H1 (cell line): ENCODE results near the gene DCUN1D2. TPM values are rescaled to one million over a fixed set of nuclear protein-coding genes. Genes with fewer than 3 reads are reported as not detected.

Experiments used
- CTCF ChIA-PET: fragments of 300-600 bp; sonication (Branson Sonifier 250); formaldehyde crosslinking; loops from one replicate; lab custom pipeline; 2021; ENCODE audit not compliant: partially characterized antibody; lab: Charles Lee
- POLR2A ChIA-PET: fragments of 300-600 bp; sonication (Branson Sonifier 250); formaldehyde crosslinking; loops from one replicate; lab custom pipeline; 2021; ENCODE audit warnings: inconsistent platforms; ENCODE audit not compliant: partially characterized antibody; lab: Charles Lee
- DNase-seq, 2 experiments: peaks; one replicate each; pipeline versions ENCODE4 v3.0.0 to v3.0.0-alpha.2; 2010 to 2022; ENCODE audit warnings: low spot score in 2 of 2, low read depth in 1 of 2, mixed read lengths in 1 of 2
- FAIRE-seq: peaks from 2 replicates; lab custom pipeline; 2011; peaks lifted over from hg19 to GRCh38; lab: Jason Lieb, UNC
- H2AFZ ChIP-seq: 2 replicates; pipeline ENCODE4 v1.8.1; 2012; ENCODE audit warnings: low read length, inconsistent platforms
- H2AK5ac ChIP-seq: 2 replicates; pipeline ENCODE4 v1.6.1; 2013; ENCODE audit warnings: low read depth, low read length
- H2BK120ac ChIP-seq: replicated peaks from 2 replicates; pipeline ENCODE3; 2013; ENCODE audit warnings: low read depth, low read length, inconsistent platforms
- H2BK12ac ChIP-seq: 2 replicates; pipeline ENCODE4 v1.6.1; 2013; ENCODE audit warnings: low read depth, low read length
- H2BK15ac ChIP-seq: 2 replicates; pipeline ENCODE4 v1.6.1; 2013; ENCODE audit warnings: low read length
- H2BK20ac ChIP-seq: 2 replicates; pipeline ENCODE4 v1.6.1; 2013; ENCODE audit warnings: low read length
- H2BK5ac ChIP-seq: 2 replicates; pipeline ENCODE4 v1.6.1; 2013; ENCODE audit warnings: low read depth, low read length
- H3K14ac ChIP-seq: 2 replicates; pipeline ENCODE4 v1.6.1; 2013; ENCODE audit warnings: inconsistent platforms; ENCODE audit not compliant: insufficient read length
- H3K18ac ChIP-seq: 2 replicates; pipeline ENCODE4 v1.6.1; 2013; ENCODE audit warnings: low read length; ENCODE audit errors: extremely low read depth
- H3K23ac ChIP-seq: 2 replicates; pipeline ENCODE4 v1.6.1; 2013; ENCODE audit warnings: inconsistent platforms; ENCODE audit not compliant: insufficient read length
- H3K23me2 ChIP-seq: 2 replicates; pipeline ENCODE4 v1.6.1; 2013; ENCODE audit warnings: low read depth, low read length
- H3K27ac ChIP-seq: 2 replicates; pipeline ENCODE4 v1.6.1; 2011; ENCODE audit warnings: low read depth, low read length, inconsistent platforms
- H3K27me3 ChIP-seq, 4 experiments: replicated peaks in 1 of 4; 1 replicate in 1 of 4; 2 replicates in 3 of 4; pipeline versions ENCODE4 v1.6.1 to v1.8.1; 2011 to 2013; ENCODE audit warnings: low read length in 3 of 4, mild to moderate bottlenecking in 3 of 4, inconsistent platforms in 2 of 4, mixed read lengths in 2 of 4, moderate library complexity in 1 of 4; ENCODE audit not compliant: control insufficient read depth in 3 of 4, insufficient read depth in 3 of 4; ENCODE audit errors: extremely low read depth in 1 of 4
- H3K36me3 ChIP-seq, 4 experiments: 2 replicates each; pipeline versions ENCODE4 v1.6.1 to v1.8.1; 2011 to 2013; ENCODE audit warnings: mild to moderate bottlenecking in 4 of 4, low read length in 3 of 4, moderate library complexity in 2 of 4, control low read depth in 1 of 4, inconsistent platforms in 1 of 4; ENCODE audit not compliant: insufficient read depth in 4 of 4, control insufficient read depth in 2 of 4
- H3K4ac ChIP-seq: replicated peaks from 2 replicates; pipeline ENCODE3; 2013; ENCODE audit warnings: low read length, low read depth, mixed read lengths, inconsistent platforms; ENCODE audit not compliant: insufficient read length
- H3K4me1 ChIP-seq, 4 experiments: replicated peaks in 1 of 4; 1 replicate in 1 of 4; 2 replicates in 3 of 4; pipeline versions ENCODE4 v1.6.1 to v1.8.1; 2011 to 2013; ENCODE audit warnings: low read length in 3 of 4, inconsistent platforms in 2 of 4, mixed read lengths in 1 of 4; ENCODE audit not compliant: insufficient read depth in 4 of 4, control insufficient read depth in 3 of 4
- H3K4me2 ChIP-seq, 2 experiments: 2 replicates each; pipeline versions ENCODE4 v1.6.1 to v1.8.1; 2011 to 2013; ENCODE audit warnings: low read depth in 2 of 2, low read length in 2 of 2, control low read depth in 1 of 2, inconsistent platforms in 1 of 2, mild to moderate bottlenecking in 1 of 2; ENCODE audit not compliant: insufficient read depth in 1 of 2
- H3K4me3 ChIP-seq, 4 experiments: fragments of 200-600, 300-600 bp in 1 of 4; sonication (generic), shearing (Covaris generic), sonication (Bioruptor Twin) in 1 of 4; 2 replicates each; pipeline versions ENCODE4 v1.5.1 to v1.8.1; 2011 to 2016; ENCODE audit warnings: low read length in 4 of 4, low read depth in 3 of 4, control low read depth in 2 of 4, inconsistent platforms in 2 of 4, mild to moderate bottlenecking in 2 of 4, mixed read lengths in 1 of 4, moderate library complexity in 1 of 4; ENCODE audit not compliant: insufficient read depth in 2 of 4; ENCODE audit errors: extremely low read depth in 1 of 4
- H3K56ac ChIP-seq: replicated peaks from 2 replicates; pipeline ENCODE3; 2013; ENCODE audit warnings: low read depth, mild to moderate bottlenecking, mixed read lengths, low read length, inconsistent platforms; ENCODE audit not compliant: insufficient read length
- H3K79me1 ChIP-seq: 2 replicates; pipeline ENCODE4 v1.6.1; 2013; ENCODE audit warnings: low read depth, low read length, control low read depth
- H3K79me2 ChIP-seq, 2 experiments: 2 replicates each; pipeline versions ENCODE4 v1.6.1 to v1.8.1; 2012 to 2013; ENCODE audit warnings: low read length in 2 of 2, mild to moderate bottlenecking in 2 of 2, inconsistent platforms in 1 of 2; ENCODE audit not compliant: insufficient read depth in 2 of 2, control insufficient read depth in 1 of 2
- H3K9ac ChIP-seq, 4 experiments: replicated peaks in 1 of 4; 1 replicate in 1 of 4; 2 replicates in 3 of 4; pipeline versions ENCODE4 v1.6.1 to v1.8.1; 2011 to 2013; ENCODE audit warnings: low read depth in 3 of 4, low read length in 3 of 4, control low read depth in 2 of 4, mild to moderate bottlenecking in 2 of 4, moderate library complexity in 2 of 4, inconsistent platforms in 1 of 4; ENCODE audit errors: extremely low read depth in 1 of 4
- H3K9me3 ChIP-seq, 2 experiments: 2 replicates each; pipeline versions ENCODE4 v1.6.1 to v1.8.1; 2012 to 2013; ENCODE audit warnings: mild to moderate bottlenecking in 2 of 2, moderate library complexity in 2 of 2, control low read depth in 1 of 2, inconsistent platforms in 1 of 2, low read depth in 1 of 2, low read length in 1 of 2, mixed read lengths in 1 of 2; ENCODE audit not compliant: insufficient read depth in 2 of 2
- H4K20me1 ChIP-seq, 2 experiments: replicated peaks in 1 of 2; 2 replicates each; pipeline versions ENCODE3 to v1.8.1; 2011 to 2013; ENCODE audit warnings: inconsistent platforms in 2 of 2, low read length in 2 of 2, mild to moderate bottlenecking in 1 of 2; ENCODE audit not compliant: insufficient read depth in 2 of 2, control insufficient read depth in 1 of 2
- H4K5ac ChIP-seq: 2 replicates; pipeline ENCODE4 v1.6.1; 2013; ENCODE audit warnings: low read length, low read depth, mixed read lengths, inconsistent platforms; ENCODE audit not compliant: insufficient read length
- H4K8ac ChIP-seq: 2 replicates; pipeline ENCODE4 v1.8.0; 2013; ENCODE audit warnings: mild to moderate bottlenecking, moderate library complexity, low read length, inconsistent platforms; ENCODE audit not compliant: insufficient read depth; ENCODE audit errors: extremely low read depth
- H4K91ac ChIP-seq: replicated peaks from 2 replicates; pipeline ENCODE3; 2013; ENCODE audit warnings: low read length, mixed read lengths, inconsistent platforms; ENCODE audit not compliant: insufficient read length
- MAX ChIP-seq: IDR thresholded peaks from 2 replicates; pipeline ENCODE4 v1.6.1; 2012; ENCODE audit warnings: inconsistent platforms
- SP2 ChIP-seq: IDR thresholded peaks from 2 replicates; pipeline ENCODE4 v1.6.1; 2012; ENCODE audit warnings: mild to moderate bottlenecking, low read length, inconsistent platforms
- WGBS, 2 experiments: shearing (Covaris generic) in 1 of 2; methylation state at CpG; one replicate each; pipeline versions ENCODE4 v1.1.6 to v1.1.7; 2013 to 2015; ENCODE audit warnings: low lambda C conversion rate in 2 of 2, mixed read lengths in 2 of 2, inconsistent platforms in 1 of 2, low coverage in 1 of 2, missing lambda C conversion rate in 1 of 2; ENCODE audit not compliant: insufficient replicate concordance in 2 of 2, insufficient coverage in 1 of 2, insufficient read length in 1 of 2; ENCODE audit errors: extremely low coverage in 1 of 2, missing lambda C conversion rate in 1 of 2; 5-methylcytosine and 5-hydroxymethylcytosine counted together
- polyA plus RNA-seq, 7 experiments: library from polyadenylated mRNA; depleted of rRNA in 3 of 7; stranded (reverse) in 5 of 7; unstranded in 2 of 7; fragments of >200 nt in 5 of 7; fragments of 200-250 nt in 2 of 7; gene quantifications; 1 replicate in 5 of 7; 2 replicates in 1 of 7; 4 replicates in 1 of 7; pipeline versions ENCODE4 v1.2.1 to v1.2.3, GENCODE V29; 2011 to 2013; ENCODE audit warnings: missing spikeins in 2 of 7, mixed read lengths in 2 of 7
- total RNA-seq: library from RNA; stranded (reverse); fragmentation: NEBNext Ultra II Directional; extraction: Animal tissue kit (Norgen Biotek cat#: 25700); gene quantifications from 2 replicates; pipeline ENCODE4 v1.2.1, GENCODE V29; 2021

DCUN1D2 gene
- total and polyA plus RNA-seq, 2 of the 8 experiments (the other 6 are each of a cell fraction or from before 2014, with no cell fraction given), result 19.5 to 35.3 TPM

- CTCF ChIA-PET, result interaction anchor here (0.5 to 3.5 kb wide), 7 partner anchors 9 to 24 kb away, joined by 3 to 18 read pairs (median 4); no protein-coding TSS in a partner anchor
- WGBS, 2 experiments, result 92% methylated on average over 10 of the region's 10 CpGs; no CpG with 5 or more reads in 1 of the 2 experiments
These were observed 16.3 kb downstream of the DCUN1D2 start for GRCh38 chr13:113474179-113474578.

More at GRCh38 chr13:113474179-113474578, 16.3 kb downstream of the DCUN1D2 start:
- Histone ChIP-seq H3K4ac (no peak overlapping the region), H3K79me2 (peaks cover 0 to 15% of the 10 kb centered on the region in 2 experiments; a peak in 2 of 4 replicates), H3K4me2 (no peak overlapping the region), H2BK120ac (no peak overlapping the region), H3K23ac (no peak overlapping the region), H2AFZ (no peak overlapping the region), H3K79me1 (no peaks in the 10 kb centered on the region; the same call in 1 of the 2 replicates), H3K36me3 (peaks cover 2 to 46% (median 24%) of the 10 kb centered on the region in 4 experiments; a peak in 7 of 8 replicates), H2BK15ac (no peak overlapping the region), H3K56ac (no peak overlapping the region), H3K23me2 (no peaks in the 10 kb centered on the region), H3K9me3 (no peaks in the 10 kb centered on the region), H3K9ac (no peak overlapping the region), H2AK5ac (no peak overlapping the region), H4K20me1 (peaks cover 7 to 17% of the 10 kb centered on the region in 2 experiments), H2BK5ac (no peak overlapping the region), H3K18ac (no peak overlapping the region), H3K4me3 (no peak overlapping the region), H3K4me1 (peaks cover 0 to 4% (median 1%) of the 10 kb centered on the region in 4 experiments; a peak in 3 of 7 replicates), H2BK12ac (no peak overlapping the region), H4K91ac (no peak overlapping the region), H3K27me3 (no peaks in the 10 kb centered on the region), H4K5ac (no peak overlapping the region), H2BK20ac (no peak overlapping the region), H3K14ac (no peak overlapping the region), H3K27ac (no peak overlapping the region), H4K8ac (no peak overlapping the region)
- POLR2A ChIA-PET, result interaction anchor here (0.7 to 2.8 kb wide), 5 partner anchors 9 to 37 kb away, joined by 3 to 10 read pairs (median 5); no protein-coding TSS in a partner anchor
- no peak for DNase-seq
- FAIRE-seq, result no peak
- TF ChIP-seq MAX, result no peak
- no peak for TF ChIP-seq SP2
